Nucleus accumbens (tissue), 56 donors: Measurements from ENCODE around the gene SPRR4.
A peak's percentile ranks its signal among the peaks of the same experiment; 100 is the strongest.

Experiments used
- DNase-seq, 56 donors: peaks; one replicate each; lab custom pipeline; 2025; lab: John Stamatoyannopoulos, UW

The SPRR4 gene

DNA sequence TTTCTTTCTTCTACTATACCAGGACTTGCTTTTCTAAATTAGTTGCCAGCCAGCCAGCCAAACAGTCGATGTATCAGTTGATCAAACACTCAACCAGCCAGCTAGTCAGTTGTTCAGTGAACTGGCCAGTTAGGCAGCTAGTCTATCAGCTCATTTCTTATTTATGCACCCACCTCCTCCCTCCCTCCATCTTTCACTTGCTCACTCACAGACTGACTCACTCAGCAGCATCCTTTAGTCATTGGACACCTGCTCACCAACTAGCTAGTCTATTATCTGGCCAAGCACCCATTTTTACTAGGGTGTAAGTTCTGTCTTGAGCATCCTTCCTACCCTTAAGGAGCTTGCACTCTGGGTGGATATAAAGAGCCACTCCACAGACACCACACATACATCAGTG is 5.9 kb upstream of the SPRR4 start:
- no peak for DNase-seq

DNA sequence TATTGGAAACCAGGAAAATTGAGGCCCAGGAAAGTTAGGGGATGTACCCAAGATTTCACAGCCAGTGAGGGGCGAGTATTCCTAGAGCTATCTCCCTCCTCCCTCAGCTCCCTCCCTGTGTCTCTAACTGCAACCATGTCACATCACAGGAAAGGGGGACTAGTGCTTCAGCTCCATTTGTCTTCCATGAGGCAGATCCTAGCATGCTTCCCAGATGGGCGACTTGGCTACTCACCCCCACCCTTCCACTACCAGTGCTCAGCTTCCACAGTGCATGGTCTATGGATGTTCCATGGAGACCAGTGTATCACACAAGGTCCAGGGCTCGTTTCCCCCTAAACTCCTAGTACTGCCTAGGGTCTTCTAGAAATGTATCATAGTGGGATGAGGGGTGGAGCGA is 4.6 kb upstream of the SPRR4 start:
- no peak for DNase-seq

DNA sequence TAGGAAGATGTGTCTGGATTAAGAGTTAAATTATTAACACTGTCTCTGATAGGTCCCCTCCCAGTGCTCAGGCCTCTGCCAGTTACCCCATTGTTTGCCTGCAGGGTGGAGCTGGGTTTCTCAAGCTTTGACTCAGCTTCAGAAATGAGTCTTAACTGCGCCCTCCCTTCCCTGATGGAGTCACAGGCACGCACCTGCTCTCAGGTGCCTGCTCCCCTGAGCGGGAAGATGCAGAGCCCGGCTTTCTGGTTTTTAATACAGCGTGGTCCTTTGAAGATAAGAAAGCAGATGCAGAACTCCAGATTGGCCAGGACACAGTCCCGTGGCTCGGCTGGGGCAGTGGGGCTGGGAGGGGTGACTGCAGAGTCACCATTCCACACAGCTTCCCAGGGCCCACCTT is 3.2 kb upstream of the SPRR4 start:
- DNase-seq, result no peak

DNA sequence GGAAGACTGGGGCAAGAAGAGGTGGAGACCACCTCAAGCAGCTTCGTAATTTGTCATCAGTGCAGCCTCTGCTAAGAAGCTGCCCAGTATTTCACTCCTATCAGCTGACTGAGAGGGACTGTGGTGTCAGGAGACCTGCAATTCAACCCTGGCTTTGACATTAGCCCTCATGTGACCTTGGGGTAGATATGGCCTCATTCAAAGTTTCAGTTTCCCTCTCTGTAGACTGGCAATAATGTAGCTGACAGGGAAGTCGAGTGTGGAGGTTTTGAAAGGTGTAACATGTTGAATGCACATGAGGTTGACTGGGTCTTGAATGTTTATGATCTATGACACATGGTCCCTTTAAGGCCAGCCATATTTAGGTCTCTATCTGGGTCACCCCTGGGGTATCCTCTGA is 2.2 kb upstream of the SPRR4 start:
- no peak for DNase-seq

DNA sequence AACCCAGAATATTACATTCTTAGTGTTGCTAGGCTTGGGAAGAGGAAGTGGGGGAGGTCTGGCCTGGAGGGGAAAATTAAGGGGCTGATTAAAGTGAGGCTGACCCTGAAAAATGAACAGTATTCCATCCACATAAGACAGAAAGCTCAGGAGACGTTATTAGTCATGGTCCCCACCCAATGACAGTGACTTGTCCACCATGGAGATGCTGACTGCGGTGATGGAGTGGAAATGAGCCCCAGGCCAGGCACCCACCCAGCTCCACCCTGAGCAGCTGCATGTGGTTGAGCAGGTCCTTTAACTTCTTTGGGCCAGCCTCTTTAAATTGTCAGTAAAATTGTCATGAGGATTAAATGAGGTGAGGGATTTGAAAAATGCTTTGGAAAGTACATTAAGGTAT is 1.4 kb upstream of the SPRR4 start:
- DNase-seq, result no peak

DNA sequence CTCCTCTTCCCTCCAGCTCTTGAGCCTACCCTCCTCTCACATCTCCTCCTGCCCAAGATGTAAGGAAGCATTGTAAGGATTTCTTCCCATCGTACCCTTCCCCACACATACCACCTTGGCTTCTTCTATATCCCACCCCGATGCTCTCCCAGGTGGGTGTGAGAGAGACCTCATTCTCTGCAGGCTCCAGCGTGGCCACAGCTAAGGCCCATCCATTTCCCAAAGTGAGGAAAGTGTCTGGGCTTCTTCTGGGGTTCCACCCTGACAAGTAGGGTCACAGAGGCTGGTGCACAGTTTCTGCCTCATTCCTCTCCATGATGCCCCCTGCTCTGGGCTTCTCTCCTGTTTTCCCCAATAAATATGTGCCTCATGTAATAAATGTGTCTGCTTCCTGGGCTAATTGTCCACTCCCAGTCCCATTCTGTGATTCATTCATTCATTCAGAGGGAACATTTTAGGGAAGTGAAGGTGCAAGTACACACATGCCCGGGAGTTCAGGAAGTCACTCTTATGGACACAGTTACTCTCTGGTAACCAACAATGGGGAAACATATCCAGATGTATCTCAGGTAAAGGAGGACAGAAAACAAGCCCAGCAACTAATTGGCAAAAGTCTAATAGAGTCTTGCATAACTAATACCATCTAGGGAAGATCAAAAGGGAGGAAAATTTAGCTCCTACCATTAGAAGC is 1.9 kb downstream of the SPRR4 start:
- no peak for DNase-seq

DNA sequence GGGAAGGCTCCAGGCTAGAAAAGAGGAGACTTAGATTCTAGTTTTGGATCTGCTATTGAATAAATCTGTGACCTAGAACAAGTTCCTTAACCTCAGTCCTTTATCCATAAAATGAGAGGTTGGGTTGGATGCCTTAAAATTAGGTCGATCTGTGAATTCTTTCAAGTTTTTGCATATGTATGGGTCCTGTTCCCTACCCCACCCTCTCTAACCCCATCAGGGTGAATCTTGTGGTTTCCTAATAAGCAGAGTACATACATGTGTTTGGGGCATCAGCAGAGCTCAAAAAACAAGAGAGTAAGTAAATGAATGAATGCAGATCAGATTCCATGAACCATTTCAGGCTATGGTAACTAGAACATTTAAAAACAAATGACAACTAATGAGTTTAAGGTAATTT is 6.2 kb downstream of the SPRR4 start:
- no peak for DNase-seq

DNA sequence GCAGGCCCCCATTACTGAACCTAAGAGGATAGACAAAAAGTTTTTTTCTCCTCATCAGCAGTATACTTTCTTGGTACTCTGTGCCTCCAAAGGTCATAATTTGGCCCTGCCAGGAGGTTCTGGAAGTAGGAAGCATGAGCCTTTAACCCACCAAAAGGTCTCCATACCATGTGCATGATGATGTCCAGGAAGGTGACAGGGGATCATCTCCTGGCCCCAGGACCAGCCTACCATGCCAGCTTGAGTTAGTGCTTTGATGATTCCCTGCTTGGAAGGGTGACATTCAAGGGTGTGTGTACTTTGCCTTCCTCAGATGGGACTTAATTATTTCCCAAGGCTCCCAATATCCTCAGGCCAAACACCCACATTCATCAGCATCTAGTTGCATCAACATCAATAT is 7.2 kb downstream of the SPRR4 start:
- DNase-seq, result no peak

DNA sequence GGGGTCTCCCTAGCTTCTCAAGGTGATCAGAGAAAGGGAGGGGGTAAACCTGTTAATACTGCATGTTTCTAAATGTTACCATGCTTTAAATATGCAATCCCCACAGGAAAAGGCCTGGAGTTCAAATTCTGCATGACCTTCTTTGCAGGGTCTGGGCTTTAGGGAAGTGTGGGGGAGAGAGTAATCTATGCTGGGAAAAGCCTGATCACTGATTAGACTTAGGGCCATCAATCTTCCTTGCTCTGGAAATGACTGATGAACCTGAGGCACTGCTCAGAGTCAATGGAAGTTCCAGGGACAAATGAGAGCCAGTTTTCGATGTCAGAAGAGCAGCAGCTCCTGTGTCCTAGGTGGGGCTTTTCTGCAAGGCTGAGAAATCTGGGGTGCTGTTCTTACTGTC is 10.2 kb downstream of the SPRR4 start:
- no peak for DNase-seq

DNA sequence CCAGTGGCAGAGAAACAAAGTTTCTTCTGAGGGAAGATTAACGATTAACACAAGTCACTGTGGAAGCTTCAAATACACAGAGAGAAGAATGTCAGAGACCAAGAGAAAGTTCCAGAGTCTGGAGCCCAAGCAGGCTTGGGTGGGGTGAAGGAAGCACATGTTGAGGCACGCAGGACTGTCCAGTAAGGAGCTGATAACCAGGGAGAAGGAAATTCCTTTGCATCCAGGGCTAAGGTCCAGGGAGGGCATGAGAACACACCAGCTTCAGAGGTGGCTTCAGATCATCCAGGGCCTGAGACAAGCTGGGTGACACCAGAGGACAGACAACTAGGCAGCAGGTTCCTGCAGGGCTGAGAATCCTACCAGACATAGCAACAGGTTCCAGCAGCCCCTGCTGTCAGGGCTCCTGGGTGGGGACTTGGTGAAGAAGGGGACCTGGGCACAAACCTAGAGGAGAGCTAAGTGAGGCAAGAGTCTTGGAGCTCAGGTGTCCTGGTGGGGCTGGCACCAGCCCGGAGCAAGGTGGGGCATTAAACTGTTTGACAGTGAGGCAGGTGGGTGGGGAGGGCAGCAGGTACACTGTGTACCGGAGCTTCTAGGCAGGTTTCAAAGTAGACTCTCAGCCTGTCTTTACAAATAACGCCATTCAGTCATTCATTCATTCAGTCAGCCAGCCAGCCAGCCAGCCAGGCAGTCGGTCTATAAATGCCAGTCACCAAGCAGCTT is 10.9 kb downstream of the SPRR4 start:
- no peak for DNase-seq

DNA sequence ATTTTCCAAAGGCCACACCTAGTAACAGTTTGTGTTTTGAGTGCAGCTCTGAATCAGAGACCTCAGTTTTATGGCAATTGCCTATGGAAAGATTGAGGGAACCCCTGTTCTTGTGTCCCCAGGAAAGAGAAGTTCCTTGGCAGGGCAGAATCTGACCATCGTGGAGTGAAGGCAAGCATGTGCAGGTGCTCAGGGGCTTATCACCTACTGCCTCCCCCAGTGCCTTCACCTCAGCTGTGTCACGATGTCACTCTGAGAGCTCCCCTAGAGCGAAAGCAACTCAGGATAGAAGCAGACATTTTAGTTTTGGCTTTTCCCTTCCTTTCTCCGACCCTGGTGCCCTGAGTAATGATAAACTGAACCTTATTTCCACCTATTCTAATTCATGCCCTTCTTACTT is 11.6 kb downstream of the SPRR4 start:
- DNase-seq, result no peak

DNA sequence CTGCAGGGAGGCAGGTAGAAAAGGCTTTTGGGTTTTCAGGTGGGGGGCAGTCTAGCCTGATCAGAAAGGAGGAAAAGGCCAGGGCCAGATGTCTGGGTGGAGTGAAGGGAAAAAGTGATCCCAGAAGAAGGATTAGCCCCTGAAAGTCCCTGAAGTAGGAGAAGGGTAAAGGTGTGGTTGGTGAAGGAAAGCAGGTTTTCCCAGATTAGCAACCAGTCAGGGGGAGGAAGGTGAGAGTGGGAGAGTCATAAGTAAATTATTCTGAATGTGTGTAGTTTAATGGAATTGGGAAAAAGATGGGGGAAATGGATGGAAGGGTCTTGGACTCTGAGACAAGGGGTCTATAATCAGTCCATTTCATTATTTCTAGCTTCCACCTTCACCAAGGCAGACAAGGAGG is 12.8 kb downstream of the SPRR4 start:
- DNase-seq, result no peak

DNA sequence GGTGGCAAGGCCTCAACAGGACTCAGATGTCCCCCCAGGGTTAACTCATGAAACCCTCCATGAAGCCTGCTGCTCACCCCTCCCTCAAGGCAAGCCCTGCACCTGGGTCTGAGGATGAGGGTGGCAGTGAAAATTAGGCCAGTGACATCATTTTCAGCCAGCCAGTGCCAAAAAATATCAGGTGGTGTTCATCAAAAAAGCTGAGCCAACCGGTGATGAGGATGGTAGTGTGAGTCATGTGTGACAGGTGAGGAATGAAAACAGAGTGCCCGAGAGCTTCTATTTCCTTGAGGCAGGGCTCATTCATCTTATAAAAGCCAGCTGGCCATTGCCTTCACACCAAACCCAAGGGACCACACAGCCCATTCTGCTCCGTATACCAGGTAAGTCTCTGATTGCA is 13.3 kb downstream of the SPRR4 start, which contains the start of gene SPRR1A:
SPRR1A (plus strand) TSS at position 339 of the 400 bp plus-strand sequence. CDS start 1,150 bp downstream, outside the sequence.
- DNase-seq, result no peak

DNA sequence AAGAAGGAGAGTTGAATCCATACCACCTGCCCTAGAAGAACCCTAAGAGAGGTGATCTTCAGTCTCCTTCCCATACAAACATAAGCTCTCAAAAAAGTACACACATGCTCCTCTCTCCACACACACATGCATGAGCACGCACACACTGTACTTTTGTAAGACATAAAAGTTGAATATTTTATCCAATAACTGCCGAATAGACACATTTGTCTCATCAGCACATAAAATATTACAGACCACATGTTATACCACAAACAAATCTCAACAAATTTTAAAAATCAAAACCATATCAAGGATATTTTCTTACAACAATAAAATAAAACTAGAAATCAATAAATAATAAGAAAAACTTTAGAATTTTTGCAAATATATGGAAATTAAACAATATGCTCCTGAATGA is 16.1 kb downstream of the SPRR4 start:
- no peak for DNase-seq

DNA sequence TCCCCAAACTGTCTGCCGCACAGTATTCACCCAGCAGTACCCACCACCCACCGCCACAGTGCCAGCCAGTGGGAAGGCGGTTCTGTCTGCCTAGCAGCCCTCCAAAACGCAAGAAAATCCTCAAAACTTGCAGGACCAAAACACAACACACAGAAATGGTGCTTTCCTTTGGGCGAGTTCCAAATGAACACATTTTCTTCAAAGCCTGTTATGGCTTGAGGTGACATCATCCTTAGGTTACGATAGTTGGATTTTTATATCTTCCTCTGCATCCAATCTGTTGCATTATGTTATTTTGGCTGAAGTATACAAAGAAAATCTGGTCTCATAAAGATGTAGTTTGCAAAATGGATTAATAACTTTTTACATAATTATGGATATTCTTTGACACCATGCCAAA is 22.7 kb downstream of the SPRR4 start:
- no peak for DNase-seq

DNA sequence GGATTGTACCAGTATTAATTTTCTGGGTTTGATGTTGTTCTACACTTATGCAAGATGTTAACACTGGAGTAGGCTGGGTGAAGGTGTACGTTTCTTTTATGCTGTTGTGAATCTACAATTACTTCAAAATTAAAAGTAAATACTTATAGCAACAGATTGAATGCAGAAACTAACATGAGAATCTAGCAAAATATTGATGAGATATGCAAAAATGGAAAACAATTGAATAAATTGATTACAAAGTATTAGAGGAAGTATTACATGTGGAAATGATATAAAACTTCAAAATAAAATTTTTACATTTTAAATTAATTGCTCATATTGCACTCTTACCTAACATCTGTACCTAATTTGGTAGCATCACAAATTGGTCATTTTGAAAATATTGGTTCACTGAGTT is 25.4 kb downstream of the SPRR4 start:
- no peak for DNase-seq

DNA sequence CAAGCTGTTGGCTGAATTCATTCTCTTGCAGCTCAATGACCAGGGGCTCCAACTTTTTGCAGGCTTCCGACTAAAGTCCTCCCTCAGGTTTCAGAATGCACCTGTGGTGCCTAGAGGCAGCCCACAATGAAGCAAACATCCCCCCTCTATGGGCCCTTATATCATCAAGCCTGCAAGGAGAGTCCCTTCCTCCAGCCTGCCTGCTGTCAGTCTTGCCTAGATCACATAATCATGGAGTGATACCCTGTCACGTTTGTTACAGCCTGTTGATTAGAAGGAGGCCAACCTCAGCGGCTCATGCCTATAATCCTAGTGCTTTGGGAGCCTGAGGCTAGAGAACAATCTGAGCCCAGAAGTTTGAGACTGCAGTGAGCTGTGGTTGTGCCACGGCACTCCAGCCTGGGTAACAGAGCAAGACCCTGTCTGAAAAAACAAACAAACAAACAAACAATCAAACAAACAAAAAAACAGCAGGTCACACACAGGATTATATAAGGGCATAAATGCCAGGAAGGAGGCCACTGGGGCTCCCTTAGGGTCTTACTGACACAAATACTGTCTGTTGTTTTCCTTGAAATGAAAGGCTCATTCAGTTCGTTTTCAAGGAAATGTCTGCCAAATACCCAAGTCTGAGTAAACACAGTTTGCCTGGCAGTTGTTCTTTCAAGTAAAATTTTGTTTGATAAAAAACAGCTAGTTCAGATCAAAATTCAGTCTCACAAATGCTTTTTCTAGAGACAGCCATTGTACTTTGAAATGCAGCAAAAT is 26.4 kb downstream of the SPRR4 start:
- peak in 10 of 56 donors; percentile 3 to 48 (median 5) for DNase-seq

DNA sequence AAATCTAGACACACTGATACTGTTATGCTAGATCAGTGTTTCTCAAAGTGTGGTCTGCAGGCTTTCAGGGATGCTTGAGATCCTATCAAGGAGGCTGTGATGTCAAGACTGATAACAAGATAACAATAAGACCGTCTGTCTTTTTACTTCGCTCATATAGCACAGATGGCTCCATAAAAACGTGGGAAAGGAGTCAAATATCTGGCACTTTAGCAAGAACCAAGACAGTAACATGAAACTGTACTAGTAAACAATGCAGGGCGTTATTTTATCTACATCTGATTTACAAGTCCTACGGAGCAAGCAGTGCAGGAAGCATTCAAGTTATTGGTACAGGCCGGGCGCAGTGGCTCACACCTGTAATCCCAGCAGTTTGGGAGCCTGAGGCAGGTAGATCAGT is 27.5 kb downstream of the SPRR4 start:
- DNase-seq, result no peak

DNA sequence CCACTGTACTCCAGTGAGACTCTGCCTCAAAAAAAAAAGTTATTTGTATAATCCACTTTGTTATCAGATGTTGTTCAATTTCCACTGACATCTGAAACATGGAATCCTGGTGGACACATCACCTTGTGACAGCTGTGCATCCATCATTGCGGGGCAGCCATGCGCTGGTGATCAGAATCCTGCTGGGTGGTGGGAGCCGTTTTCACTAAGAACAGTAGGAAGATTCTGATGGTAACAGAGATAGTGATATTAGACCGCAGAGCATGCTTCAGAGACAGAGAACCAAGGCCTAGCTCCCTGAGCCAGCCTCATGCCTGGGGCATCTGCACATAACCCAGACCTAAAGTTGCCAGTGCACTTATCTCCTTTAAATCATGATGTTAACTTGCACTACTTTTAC is 28.0 kb downstream of the SPRR4 start:
- DNase-seq, result no peak

DNA sequence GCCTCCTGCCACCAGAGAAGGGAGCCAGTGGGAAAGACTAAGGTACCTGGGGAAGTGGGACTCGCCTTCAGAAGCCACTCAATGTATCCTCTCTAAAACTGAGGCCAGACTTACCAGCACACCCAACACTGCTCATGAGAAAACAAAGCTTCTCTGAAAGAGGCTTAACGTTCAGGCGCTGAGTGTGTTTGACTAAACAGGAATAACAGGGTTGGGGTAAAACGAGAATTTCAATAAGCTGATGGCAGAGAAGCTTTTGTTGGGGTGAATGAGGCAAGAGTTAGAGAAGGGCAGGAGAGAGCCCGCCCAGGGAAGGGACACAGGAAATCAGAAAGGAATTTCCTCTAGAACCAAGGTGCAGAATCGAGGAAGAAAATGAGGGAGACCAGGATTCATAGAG is 29.4 kb downstream of the SPRR4 start:
- DNase-seq, result no peak

DNA sequence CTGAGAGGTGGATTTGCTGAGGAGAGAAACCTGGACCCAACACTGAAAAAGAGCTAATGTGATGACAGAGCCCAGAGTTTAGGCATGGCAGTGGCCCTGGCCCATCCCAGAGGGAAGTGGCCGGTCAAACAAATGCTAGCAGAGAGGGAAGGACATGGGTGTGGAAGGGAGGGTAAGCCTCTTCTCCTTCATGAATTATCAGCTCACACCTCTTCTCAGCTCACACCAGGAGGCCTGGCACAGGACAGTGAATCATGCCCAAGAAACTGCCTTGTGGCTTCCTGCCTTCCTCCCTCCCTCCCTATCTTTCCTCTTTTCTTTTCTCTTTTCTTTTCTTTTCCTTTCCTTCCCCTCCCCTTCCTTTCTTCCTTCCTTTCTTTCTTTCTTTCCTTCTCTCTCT is 29.8 kb downstream of the SPRR4 start:
- no peak for DNase-seq

DNA sequence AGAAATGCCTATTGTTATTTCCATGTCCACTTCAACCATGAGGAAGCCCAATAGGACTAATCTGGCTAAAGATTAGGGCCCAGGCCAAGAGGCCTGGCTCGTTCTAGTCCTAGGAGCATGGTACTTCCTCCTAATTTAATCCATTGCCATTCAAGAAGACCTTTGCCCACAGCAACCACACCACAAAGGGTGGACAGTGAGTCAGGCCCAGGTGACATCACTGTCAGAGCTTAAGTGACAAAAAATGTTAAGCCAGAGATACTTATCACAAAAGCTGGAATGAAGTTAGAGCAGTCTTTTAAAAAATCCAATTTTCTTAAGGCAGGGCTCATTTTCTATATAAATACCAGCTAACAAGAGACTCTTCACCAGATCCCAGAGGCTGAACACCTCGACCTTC is 30.9 kb downstream of the SPRR4 start, which contains the start of gene SPRR3:
SPRR3 (plus strand) TSS at position 368 of the 400 bp plus-strand sequence. CDS start 1,272 bp downstream, outside the sequence.
- no peak for DNase-seq
